Fibroblast of mammary gland (primary cell): ENCODE measurements around the gene MAGED2.

ENCODE experiments used
- DNase-seq: peaks from one replicate; pipeline ENCODE4 v3.0.0-alpha.2; 2010; ENCODE audit warnings: low read depth
- H3K4me3 ChIP-seq: 2 replicates; pipeline ENCODE4 v1.5.1; 2011; ENCODE audit warnings: low read depth, mild to moderate bottlenecking, low read length, moderate library complexity; ENCODE audit not compliant: control insufficient read depth
- CTCF ChIP-seq: conservative IDR thresholded peaks from 2 replicates; pipeline ENCODE4 v1.5.1; 2011; ENCODE audit warnings: low read depth, low read length, inconsistent platforms; ENCODE audit not compliant: control insufficient read depth, insufficient read depth

MAGED2 gene

GRCh38 chrX:54808109-54808604 is 612 bp downstream of the MAGED2 start:
- DNase-seq: peak; percentile 19
- TF ChIP-seq CTCF: no peak
- peak overlapping the region; percentile 75 for H3K4me3 ChIP-seq

- no peak for TF ChIP-seq CTCF
- DNase-seq: peak; percentile 94
- peak overlapping the region; percentile 75 for H3K4me3 ChIP-seq
Measured at GRCh38 chrX:54808605-54809483, 1.3 kb downstream of the MAGED2 start.

GRCh38 chrX:54810532-54810931 is 3.0 kb downstream of the MAGED2 start:
- H3K4me3 ChIP-seq: peak overlapping the region; percentile 75
- TF ChIP-seq CTCF: no peak
- no peak for DNase-seq

GRCh38 chrX:54811301-54811885 is 3.8 kb downstream of the MAGED2 start:
- no peak for DNase-seq
- H3K4me3 ChIP-seq: no peak overlapping the region
- TF ChIP-seq CTCF: no peak

GRCh38 chrX:54812306-54812705 is 4.8 kb downstream of the MAGED2 start:
- DNase-seq: no peak
- no peak for TF ChIP-seq CTCF
- H3K4me3 ChIP-seq: no peak overlapping the region

- no peak for TF ChIP-seq CTCF
- DNase-seq: no peak
- no peak overlapping the region for H3K4me3 ChIP-seq
Measured at GRCh38 chrX:54817220-54817820, 9.8 kb downstream of the MAGED2 start.
